Body of pancreas (tissue), 4 donors: ENCODE measurements around the gene FUBP1.

Experiments used
- CTCF ChIP-seq, 7 experiments: fragments of 450-650 bp in 4 of 7; fragments of 200-600 bp in 3 of 7; sonication (generic) in 3 of 7; IDR thresholded peaks; one replicate each; pipeline ENCODE4 v1.5.1; 2016 to 2019; ENCODE audit warnings: antibody characterized with exemption in 7 of 7
- POLR2A ChIP-seq, 3 donors: fragments of 450-650 bp; IDR thresholded peaks; one replicate each; pipeline ENCODE4 v1.6.1; 2016; ENCODE audit warnings: antibody characterized with exemption in 3 of 3, mild to moderate bottlenecking in 2 of 3

GRCh38 chr1:77938651-77939050, 40.2 kb downstream of the FUBP1 start:
- TF ChIP-seq CTCF (IDR thresholded peaks at IDR 0.05): no peak
- TF ChIP-seq POLR2A (IDR thresholded peaks at IDR 0.05): no peak
